ENCODE results near the gene ACSF3.

The ACSF3 gene

GRCh38 chr16:89094252-89094879 is 714 bp downstream of the ACSF3 start:
- H3K4me3 ChIP-seq (ENCODE audit: low read depth, low read length): peak overlapping the region; percentile 80
- TF ChIP-seq, protein P1, sequence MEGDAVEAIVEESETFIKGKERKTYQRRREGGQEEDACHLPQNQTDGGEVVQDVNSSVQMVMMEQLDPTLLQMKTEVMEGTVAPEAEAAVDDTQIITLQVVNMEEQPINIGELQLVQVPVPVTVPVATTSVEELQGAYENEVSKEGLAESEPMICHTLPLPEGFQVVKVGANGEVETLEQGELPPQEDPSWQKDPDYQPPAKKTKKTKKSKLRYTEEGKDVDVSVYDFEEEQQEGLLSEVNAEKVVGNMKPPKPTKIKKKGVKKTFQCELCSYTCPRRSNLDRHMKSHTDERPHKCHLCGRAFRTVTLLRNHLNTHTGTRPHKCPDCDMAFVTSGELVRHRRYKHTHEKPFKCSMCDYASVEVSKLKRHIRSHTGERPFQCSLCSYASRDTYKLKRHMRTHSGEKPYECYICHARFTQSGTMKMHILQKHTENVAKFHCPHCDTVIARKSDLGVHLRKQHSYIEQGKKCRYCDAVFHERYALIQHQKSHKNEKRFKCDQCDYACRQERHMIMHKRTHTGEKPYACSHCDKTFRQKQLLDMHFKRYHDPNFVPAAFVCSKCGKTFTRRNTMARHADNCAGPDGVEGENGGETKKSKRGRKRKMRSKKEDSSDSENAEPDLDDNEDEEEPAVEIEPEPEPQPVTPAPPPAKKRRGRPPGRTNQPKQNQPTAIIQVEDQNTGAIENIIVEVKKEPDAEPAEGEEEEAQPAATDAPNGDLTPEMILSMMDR (IDR thresholded peaks at IDR 0.05; ENCODE audit: low read depth, low read length): no peak

DNA sequence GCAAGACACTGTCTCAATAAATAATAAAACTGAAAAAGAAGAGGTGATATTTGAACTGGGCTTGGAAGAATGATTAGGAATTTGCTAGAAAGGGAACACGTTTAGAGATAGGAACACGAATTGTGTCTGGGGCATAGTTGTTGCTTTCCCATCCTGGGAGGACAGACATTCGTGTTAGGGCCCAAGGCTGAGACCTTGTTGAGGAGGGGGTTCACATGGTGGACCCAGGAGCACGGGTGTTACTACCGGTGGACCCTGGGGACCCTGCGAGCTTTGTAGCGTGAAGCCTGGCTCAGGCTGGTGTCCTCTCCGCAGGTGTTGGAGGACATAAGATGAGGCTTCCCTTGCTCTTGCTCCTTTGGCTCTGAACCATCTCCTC is 1.2 kb downstream of the ACSF3 start:
- TF ChIP-seq, protein P1 (IDR thresholded peaks at IDR 0.05; ENCODE audit: low read depth, low read length): no peak
- peak overlapping the region; percentile 80 for H3K4me3 ChIP-seq (ENCODE audit: low read depth, low read length)

DNA sequence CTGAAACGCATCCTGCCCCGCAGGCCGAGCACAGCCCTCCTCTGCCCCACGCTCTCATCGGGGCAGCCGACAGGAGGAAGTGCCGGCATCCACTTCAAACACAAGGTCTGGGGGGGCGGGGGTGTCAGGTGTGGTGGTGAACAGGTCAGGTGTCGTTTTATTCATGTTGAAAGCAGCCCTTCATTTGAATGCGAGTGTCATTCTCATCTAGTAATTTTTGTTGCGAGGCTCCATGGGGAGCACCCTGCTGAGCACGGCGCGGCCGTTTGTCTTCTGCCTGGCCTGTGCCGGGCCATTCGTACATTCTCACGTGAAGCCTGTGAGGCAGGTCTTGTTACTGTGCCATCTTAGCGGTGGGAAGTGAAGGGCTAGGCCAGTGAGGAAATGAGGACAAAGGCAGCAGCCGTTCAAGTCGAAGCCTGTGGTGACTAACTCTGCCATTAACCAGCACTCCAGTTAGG is 1.9 kb downstream of the ACSF3 start:
- TF ChIP-seq, protein P1 (IDR thresholded peaks at IDR 0.05; ENCODE audit: low read depth, low read length): no peak
- H3K4me3 ChIP-seq (ENCODE audit: low read depth, low read length): no peak overlapping the region

GRCh38 chr16:89096042-89096717 is 2.5 kb downstream of the ACSF3 start:
- H3K4me3 ChIP-seq (ENCODE audit: low read depth, low read length): no peak overlapping the region
- TF ChIP-seq, protein P1 (IDR thresholded peaks at IDR 0.05; ENCODE audit: low read depth, low read length): no peak

GRCh38 chr16:89096768-89097391 is 3.2 kb downstream of the ACSF3 start:
- H3K4me3 ChIP-seq (ENCODE audit: low read depth, low read length): no peak overlapping the region
- TF ChIP-seq, protein P1 (IDR thresholded peaks at IDR 0.05; ENCODE audit: low read depth, low read length): no peak

DNA sequence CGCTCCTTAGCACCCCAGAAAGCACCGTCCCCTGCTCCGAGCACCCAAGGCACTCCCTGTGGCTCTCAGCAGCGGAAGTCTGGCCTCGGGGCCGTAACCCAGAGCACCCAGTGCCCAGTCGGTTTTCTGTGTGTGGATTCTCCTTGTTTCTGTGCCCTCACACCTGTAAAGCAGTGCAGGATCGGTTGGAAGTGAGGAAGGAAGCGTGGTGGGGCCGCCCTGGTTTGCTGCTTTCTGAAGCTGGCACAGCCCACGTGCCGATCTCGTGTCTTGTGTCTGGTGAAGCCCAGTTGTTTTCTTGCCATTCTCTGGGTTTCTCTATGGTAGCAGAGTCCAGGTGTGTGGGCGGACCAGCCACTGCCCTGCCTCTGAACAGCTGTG is 3.7 kb downstream of the ACSF3 start:
- H3K4me3 ChIP-seq (ENCODE audit: low read depth, low read length): no peak overlapping the region
- TF ChIP-seq, protein P1 (IDR thresholded peaks at IDR 0.05; ENCODE audit: low read depth, low read length): no peak
